PFSK-1 (cell line): ENCODE data around the gene AVP.

Source experiments
- FOXP2 ChIP-seq: optimal IDR thresholded peaks from 2 replicates; pipeline ENCODE3; 2011; ENCODE audit warnings: borderline replicate concordance, control low read depth, inconsistent platforms; ENCODE audit not compliant: insufficient read depth; ENCODE audit errors: extremely low read length, extremely low read depth
- POLR2AphosphoS5 ChIP-seq: IDR thresholded peaks from 2 replicates; pipeline ENCODE4 v1.6.1; 2012; ENCODE audit warnings: low read depth, mild to moderate bottlenecking, control low read depth, low read length, moderate library complexity
- SIN3A ChIP-seq: IDR thresholded peaks from 2 replicates; pipeline ENCODE4 v1.6.1; 2012; ENCODE audit warnings: mild to moderate bottlenecking, low read length, moderate library complexity, borderline replicate concordance; ENCODE audit not compliant: insufficient read depth
- TAF1 ChIP-seq: IDR thresholded peaks from 2 replicates; pipeline ENCODE4 v1.6.1; 2012; ENCODE audit warnings: low read length, control low read depth, borderline replicate concordance; ENCODE audit not compliant: insufficient read depth
- TF ChIP-seq, protein P1 (sequence below), 2 experiments: IDR thresholded peaks; 2 replicates each; pipeline versions ENCODE4 v1.6.1 to v1.8.0; 2011 to 2012; ENCODE audit warnings: low read depth in 2 of 2, low read length in 2 of 2, control low read depth in 1 of 2, inconsistent platforms in 1 of 2, mild to moderate bottlenecking in 1 of 2, moderate library complexity in 1 of 2; ENCODE audit not compliant: insufficient read depth in 1 of 2

Gene AVP

DNA sequence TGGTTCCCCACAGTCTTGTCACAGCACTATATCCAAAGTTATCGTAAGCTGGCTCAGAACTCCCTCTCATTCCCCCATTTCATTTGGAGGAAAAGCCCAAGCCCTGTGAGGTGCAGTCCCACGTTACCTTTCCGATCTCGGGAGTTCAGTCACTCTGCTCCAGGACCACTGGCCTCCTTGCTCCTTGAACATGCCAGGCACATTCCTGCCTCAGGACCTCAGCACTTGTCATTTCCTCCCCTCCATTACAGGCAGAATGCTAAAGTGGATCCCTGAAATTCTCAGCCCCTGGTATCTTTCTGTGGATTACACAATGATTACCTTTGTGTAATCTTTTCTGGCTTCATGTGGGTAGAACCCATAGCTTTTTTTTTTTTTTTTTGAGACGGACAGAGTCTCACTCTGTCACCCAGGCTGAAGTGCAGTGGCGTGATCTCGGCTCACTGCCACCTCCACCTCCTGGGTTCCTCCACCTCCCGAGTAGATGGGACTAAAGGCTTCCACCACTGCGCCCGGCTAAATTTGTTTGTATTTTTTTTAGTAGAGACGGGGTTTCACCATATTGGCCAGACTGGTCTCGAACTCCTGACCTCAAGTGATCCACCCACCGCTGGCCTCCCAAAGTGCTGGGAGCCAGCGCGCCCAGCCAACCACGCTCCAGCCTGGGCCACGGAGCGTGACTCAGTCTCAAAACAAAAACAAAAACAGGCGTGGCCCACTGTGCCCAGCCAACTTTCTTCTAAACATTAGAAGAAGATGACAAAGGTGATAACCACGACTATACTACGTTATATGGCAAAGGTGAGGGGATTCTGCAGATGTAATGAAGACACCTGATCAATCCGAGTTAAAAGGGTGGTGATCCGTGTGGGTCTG lies 17.1 kb downstream of the AVP start:
- TF ChIP-seq FOXP2 (no peak), SIN3A (no peak), TAF1 (no peak)
- TF ChIP-seq, protein P1, sequence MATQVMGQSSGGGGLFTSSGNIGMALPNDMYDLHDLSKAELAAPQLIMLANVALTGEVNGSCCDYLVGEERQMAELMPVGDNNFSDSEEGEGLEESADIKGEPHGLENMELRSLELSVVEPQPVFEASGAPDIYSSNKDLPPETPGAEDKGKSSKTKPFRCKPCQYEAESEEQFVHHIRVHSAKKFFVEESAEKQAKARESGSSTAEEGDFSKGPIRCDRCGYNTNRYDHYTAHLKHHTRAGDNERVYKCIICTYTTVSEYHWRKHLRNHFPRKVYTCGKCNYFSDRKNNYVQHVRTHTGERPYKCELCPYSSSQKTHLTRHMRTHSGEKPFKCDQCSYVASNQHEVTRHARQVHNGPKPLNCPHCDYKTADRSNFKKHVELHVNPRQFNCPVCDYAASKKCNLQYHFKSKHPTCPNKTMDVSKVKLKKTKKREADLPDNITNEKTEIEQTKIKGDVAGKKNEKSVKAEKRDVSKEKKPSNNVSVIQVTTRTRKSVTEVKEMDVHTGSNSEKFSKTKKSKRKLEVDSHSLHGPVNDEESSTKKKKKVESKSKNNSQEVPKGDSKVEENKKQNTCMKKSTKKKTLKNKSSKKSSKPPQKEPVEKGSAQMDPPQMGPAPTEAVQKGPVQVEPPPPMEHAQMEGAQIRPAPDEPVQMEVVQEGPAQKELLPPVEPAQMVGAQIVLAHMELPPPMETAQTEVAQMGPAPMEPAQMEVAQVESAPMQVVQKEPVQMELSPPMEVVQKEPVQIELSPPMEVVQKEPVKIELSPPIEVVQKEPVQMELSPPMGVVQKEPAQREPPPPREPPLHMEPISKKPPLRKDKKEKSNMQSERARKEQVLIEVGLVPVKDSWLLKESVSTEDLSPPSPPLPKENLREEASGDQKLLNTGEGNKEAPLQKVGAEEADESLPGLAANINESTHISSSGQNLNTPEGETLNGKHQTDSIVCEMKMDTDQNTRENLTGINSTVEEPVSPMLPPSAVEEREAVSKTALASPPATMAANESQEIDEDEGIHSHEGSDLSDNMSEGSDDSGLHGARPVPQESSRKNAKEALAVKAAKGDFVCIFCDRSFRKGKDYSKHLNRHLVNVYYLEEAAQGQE (IDR thresholded peaks at IDR 0.05; ENCODE audit: insufficient read depth in 1 of 2, low read depth in 2 of 2, low read length in 2 of 2), result no peak

DNA sequence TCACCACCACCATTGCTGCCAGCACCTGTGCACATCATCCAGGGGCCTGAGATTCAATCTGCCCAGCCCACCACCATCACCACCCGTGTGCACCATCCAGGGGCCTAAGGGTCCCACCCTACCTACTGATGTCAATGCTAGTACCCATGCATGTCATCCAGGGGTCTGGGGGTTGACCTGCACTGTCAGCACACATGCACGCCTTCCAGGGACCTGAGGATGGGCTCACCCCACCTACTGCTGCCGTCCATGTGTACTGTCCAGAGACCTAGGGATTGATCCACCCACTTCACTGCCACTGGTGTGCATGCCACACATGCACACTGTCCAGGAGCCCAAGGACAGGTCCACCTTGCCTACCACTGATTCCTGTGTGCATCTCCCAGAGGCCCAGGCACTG lies 25.0 kb downstream of the AVP start:
- TF ChIP-seq POLR2AphosphoS5 (no peak), SIN3A (no peak), FOXP2 (no peak), TAF1 (no peak)
- TF ChIP-seq, protein P1 (IDR thresholded peaks at IDR 0.05; ENCODE audit: insufficient read depth in 1 of 2, low read depth in 2 of 2, low read length in 2 of 2), result no peak

DNA sequence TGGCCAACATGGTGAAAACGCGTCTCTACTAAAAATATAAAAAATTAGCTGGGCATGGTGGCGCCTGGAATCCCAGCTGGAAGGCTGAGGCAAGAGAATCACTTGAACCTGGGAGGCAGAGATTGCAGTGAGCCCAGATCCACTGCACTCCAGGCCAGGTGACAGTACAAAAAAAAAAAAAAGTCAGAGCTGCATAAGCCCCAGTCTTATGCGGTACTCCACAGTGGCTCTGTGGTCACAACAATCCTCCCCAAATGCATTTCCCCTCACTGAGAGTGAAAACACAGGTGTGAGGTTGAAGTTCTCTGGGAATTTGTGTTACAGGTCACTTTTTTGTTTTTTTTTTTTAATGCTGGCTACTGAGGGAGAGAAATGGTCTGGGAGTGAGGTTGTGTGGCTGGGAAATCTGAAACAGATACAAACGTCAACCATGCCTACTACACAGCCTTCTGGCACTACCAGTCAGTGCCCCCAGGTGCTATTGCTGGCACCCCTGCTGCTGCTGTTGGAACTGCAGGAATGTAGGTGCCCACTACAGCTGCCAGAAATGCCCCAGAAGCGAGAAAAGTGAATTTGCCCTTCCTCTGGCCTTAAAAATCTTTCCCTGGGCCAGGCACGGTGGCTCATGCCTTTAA lies 33.0 kb downstream of the AVP start:
- TF ChIP-seq FOXP2 (no peak), SIN3A (no peak), TAF1 (no peak), POLR2AphosphoS5 (no peak)
- TF ChIP-seq, protein P1 (IDR thresholded peaks at IDR 0.05; ENCODE audit: insufficient read depth in 1 of 2, low read depth in 2 of 2, low read length in 2 of 2), result no peak

DNA sequence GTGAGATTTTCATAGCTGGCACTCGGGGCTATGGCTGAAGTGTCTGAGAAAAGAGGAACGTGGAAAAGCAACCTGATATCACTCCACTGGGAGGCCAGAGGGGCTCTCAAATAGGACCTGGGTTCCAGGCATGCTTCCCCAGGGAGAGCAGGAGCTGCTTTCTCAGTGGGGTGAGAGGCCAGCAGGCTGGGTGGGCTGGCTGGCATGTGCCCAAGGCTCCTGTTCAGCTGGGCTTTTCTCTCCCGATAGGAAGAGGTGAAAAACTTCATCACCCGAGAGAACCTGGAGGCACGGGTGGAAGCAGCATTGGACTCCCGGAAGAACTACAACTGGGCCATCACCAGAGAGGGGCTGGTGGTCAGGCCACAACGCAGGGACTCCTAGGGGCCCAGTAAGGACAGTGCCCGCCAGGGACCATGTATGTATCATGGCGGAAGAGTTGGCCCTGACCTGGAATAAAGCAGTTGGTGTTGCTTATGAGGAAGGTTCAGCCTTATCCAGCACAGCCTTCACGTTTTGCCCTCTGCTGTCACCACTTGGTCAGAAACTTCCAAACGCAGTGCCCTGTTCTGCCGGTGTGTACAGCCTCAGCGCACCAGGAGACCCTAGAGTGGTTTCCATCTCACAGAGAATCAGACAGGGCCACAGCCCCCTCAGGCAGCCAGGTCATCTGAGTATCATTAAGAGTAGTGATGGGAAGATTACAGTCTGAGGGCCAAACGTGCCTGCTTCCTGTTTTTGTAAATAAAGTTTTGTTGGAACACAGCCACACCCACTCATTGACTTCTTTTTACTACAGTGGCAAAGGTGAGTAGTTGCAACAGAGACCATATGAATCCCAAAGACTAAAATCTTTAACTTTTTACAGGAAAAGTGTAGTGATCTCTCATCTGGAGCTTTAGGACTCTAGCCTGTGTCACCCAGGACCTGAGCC lies 36.8 kb downstream of the AVP start:
- TF ChIP-seq, protein P1 (IDR thresholded peaks at IDR 0.05; ENCODE audit: insufficient read depth in 1 of 2, low read depth in 2 of 2, low read length in 2 of 2), result no peak
- TF ChIP-seq FOXP2, result no peak
- no peak for TF ChIP-seq SIN3A
- no peak for TF ChIP-seq TAF1
- no peak for TF ChIP-seq POLR2AphosphoS5
